Mucosa of descending colon (tissue), 3 donors: ENCODE data around the gene CARD6. TPM values are rescaled to one million over a fixed set of nuclear protein-coding genes. Genes with fewer than 3 reads are reported as not detected.
A peak's percentile ranks its signal among the peaks of the same experiment; 100 is the strongest.

ENCODE experiments used
- ATAC-seq: fragments of 200-7000 bp; cut with Tn5 transposase; one replicate; pipeline ENCODE4 v1.9.1; 2020; ENCODE audit warnings: mild to moderate bottlenecking, moderate library complexity
- DNase-seq, 3 donors: peaks; one replicate each; pipeline ENCODE4 v3.0.0-alpha.2; 2020
- H3K36me3 ChIP-seq: fragments of 200-600 bp; one replicate; pipeline ENCODE4 v1.8.0; 2021; ENCODE audit warnings: low read depth, mild to moderate bottlenecking
- H3K4me1 ChIP-seq: fragments of 200-600 bp; one replicate; pipeline ENCODE4 v1.8.0; 2021; ENCODE audit warnings: low read depth, mild to moderate bottlenecking
- H3K4me3 ChIP-seq: fragments of 200-600 bp; one replicate; pipeline ENCODE4 v1.8.0; 2021; ENCODE audit warnings: mild to moderate bottlenecking
- H3K9me3 ChIP-seq: fragments of 200-600 bp; one replicate; pipeline ENCODE4 v1.8.0; 2021; ENCODE audit warnings: mild to moderate bottlenecking
- CTCF ChIP-seq: fragments of 200-600 bp; IDR thresholded peaks from one replicate; pipeline ENCODE4 v1.8.0; 2022; ENCODE audit warnings: antibody characterized with exemption, mild to moderate bottlenecking
- intact Hi-C, 2 donors: fragments of 100-400 bp; cut with DNase I in 1 of 2; cut with micrococcal nuclease in 1 of 2; formaldehyde crosslinking; loops; one replicate each; pipeline versions ENCODE4 v1.11.0 to v1.11.1; 2022; cut with DNase I, micrococcal nuclease
- total RNA-seq, 3 donors: library from RNA; stranded (reverse); fragmentation: NEBNext Ultra II Directional in 2 of 3; extraction: Animal tissue kit (Norgen Biotek cat#: 25700) in 2 of 3; gene quantifications; one replicate each; pipeline versions ENCODE4 v1.2.1 to v1.2.4, GENCODE V29; 2021 to 2023
- donor health status: DM: no; HTN: no; CAD: no; lungs with moderate emphysema.
- donor health status: DM: no; HTN: no; CAD: no.
- donor health status: DM: no; HTN: yes; CAD: no.

The CARD6 gene
- total RNA-seq, 3 donors from 2014 or later, result 1.7 to 6.3 (median 3.5) TPM

- no peaks in the 10 kb centered on the region for H3K9me3 ChIP-seq
- ATAC-seq (peak; percentile 87), DNase-seq (peak in 2 of 3 donors; percentile 43 to 87)
- H3K4me3 ChIP-seq, result no peak overlapping the region
- TF ChIP-seq CTCF, result peak; percentile 87
- H3K36me3 ChIP-seq, result no peaks in the 10 kb centered on the region
- peaks cover 3% of the 10 kb centered on the region for H3K4me1 ChIP-seq
- intact Hi-C loops, result loop anchor here in 1 of 2 donors (10.0 kb wide), 1 partner anchor 370 kb away; no protein-coding TSS in a partner anchor
Measured at GRCh38 chr5:40904205-40904993, 63.2 kb downstream of the CARD6 start.

- no peak for TF ChIP-seq CTCF
- no peaks in the 10 kb centered on the region for H3K36me3 ChIP-seq
- H3K4me1 ChIP-seq, result peaks cover 6% of the 10 kb centered on the region
- H3K4me3 ChIP-seq, result no peak overlapping the region
- ATAC-seq, result no peak
- no peaks in the 10 kb centered on the region for H3K9me3 ChIP-seq
- intact Hi-C loops, result loop anchor here in 1 of 2 donors (5.0 to 10.0 kb wide), 2 partner anchors 370 to 442 kb away; no protein-coding TSS in a partner anchor
- no peak for DNase-seq
Measured at GRCh38 chr5:40904994-40905306, 63.8 kb downstream of the CARD6 start.

DNA sequence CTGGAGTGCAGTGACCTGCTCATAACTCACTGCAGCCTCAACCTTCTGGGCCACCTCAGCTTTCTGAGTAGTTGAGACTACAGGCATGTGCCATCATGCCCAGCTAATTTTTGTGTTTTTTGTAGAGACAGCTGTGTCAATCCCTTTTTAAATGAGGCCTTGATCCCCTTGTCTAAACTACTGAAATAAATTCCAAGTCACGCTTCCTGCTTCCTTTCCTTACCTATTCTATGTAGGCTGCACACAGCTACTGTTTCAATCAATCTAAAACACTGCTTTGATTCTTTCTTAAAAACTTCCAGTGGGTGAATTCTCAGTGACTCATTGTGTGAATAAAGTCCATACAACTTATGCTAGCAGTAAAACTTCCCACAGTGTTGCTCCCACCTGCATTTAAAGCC lies 65.2 kb downstream of the CARD6 start:
- no peaks in the 10 kb centered on the region for H3K9me3 ChIP-seq
- TF ChIP-seq CTCF, result no peak
- H3K36me3 ChIP-seq, result no peaks in the 10 kb centered on the region
- ATAC-seq (peak; percentile 66), DNase-seq (no peak)
- peaks cover 6% of the 10 kb centered on the region for H3K4me1 ChIP-seq
- H3K4me3 ChIP-seq, result no peak overlapping the region
- intact Hi-C loops, result loop anchor here in 1 of 2 donors (5.0 to 10.0 kb wide), 2 partner anchors 368 to 441 kb away; no protein-coding TSS in a partner anchor

- Histone ChIP-seq H3K36me3 (no peaks in the 10 kb centered on the region), H3K4me1 (peaks cover 6% of the 10 kb centered on the region), H3K4me3 (no peak within 1 kb of the TSS), H3K9me3 (no peaks in the 10 kb centered on the region)
- DNase-seq, result peak in 1 of 3 donors; percentile 15
- ATAC-seq, result peak; percentile 79
- intact Hi-C loops, result loop anchor here in 1 of 2 donors (5.0 to 10.0 kb wide), 2 partner anchors 366 to 438 kb away; no protein-coding TSS in a partner anchor
- no peak for TF ChIP-seq CTCF
Measured at GRCh38 chr5:40909264-40909663, 68.1 kb downstream of the CARD6 start, which contains the start of gene C7. TSS of gene C7 (plus strand) at chr5:40909497. CDS start at chr5:40909611, 114 bp downstream.

DNA sequence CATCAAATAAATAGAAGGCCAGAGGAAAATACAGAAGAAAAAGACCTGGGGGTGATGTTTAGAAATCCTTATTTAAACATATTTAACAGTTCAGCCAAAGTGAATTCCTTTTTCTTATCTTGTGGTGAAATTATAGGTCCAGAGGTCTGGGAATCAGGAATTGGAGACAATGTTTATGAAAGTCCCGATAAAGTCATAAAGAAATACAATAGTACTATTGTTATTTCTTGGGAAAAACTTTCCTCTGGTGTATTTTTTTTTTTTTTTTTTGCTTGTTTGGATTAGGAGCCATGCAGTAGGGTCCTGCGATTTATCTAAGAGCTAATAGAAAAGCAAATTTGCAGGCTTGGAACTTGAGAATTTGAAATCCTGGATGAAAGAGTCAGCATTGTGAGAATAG lies 68.6 kb downstream of the CARD6 start:
- no peak for DNase-seq

More for the DNA sequence above, 68.6 kb downstream of the CARD6 start:
- H3K4me1 ChIP-seq, result peaks cover 6% of the 10 kb centered on the region
- no peak for TF ChIP-seq CTCF
- ATAC-seq, result peak; percentile 60
- intact Hi-C loops, result loop anchor here in 1 of 2 donors (5.0 to 10.0 kb wide), 2 partner anchors 365 to 438 kb away; no protein-coding TSS in a partner anchor
- no peak overlapping the region for H3K4me3 ChIP-seq
- H3K36me3 ChIP-seq, result no peaks in the 10 kb centered on the region
- no peaks in the 10 kb centered on the region for H3K9me3 ChIP-seq

Other genes starting within 250 kb of the CARD6 start
- gene PTGER4, start 161.5 kb upstream of the CARD6 start, total RNA-seq, result 10 to 100 TPM; 38.5 to 58.4 (median 50.8) TPM
- gene TTC33, start 85.4 kb upstream of the CARD6 start, total RNA-seq, result 10 to 100 TPM; 15.1 to 22.6 (median 17.2) TPM
- gene PRKAA1, start 43.0 kb upstream of the CARD6 start, total RNA-seq, result 100 to 1,000 TPM in 1 of 3 donors, 10 to 100 TPM in 2; 89.7 to 111 (median 97.9) TPM
- 100 to 1,000 TPM; 785 to 853 (median 837) TPM for gene RPL37, start 6.1 kb upstream of the CARD6 start, total RNA-seq
- 100 to 1,000 TPM in 1 of 3 donors, 10 to 100 TPM in 1, 1 to 10 TPM in 1; 9.2 to 258 (median 44.1) TPM for gene C7, start 68.1 kb downstream of the CARD6 start, total RNA-seq
- gene MROH2B, start 230.0 kb downstream of the CARD6 start, total RNA-seq, result not detected